IPS-15b (cell line): ENCODE data around the gene TNIK.
"Not testable (repeated sequence)": the region's sequence is repeated elsewhere in the genome, so short reads cannot be mapped to it uniquely, and the experiment has no call there.

Source experiments
- H3K27me3 ChIP-seq: one replicate; pipeline ENCODE4 v1.6.1; 2013; ENCODE audit warnings: low read length; ENCODE audit not compliant: control insufficient read depth, insufficient read depth
- H3K36me3 ChIP-seq: one replicate; pipeline ENCODE4 v1.6.1; 2013; ENCODE audit warnings: low read length; ENCODE audit not compliant: control insufficient read depth, insufficient read depth
- H3K4me1 ChIP-seq: one replicate; pipeline ENCODE4 v1.6.1; 2013; ENCODE audit warnings: mild to moderate bottlenecking, low read length; ENCODE audit not compliant: control insufficient read depth, insufficient read depth
- H3K4me3 ChIP-seq: one replicate; pipeline ENCODE4 v1.5.1; 2013; ENCODE audit warnings: low read depth, low read length
- H3K9ac ChIP-seq: one replicate; pipeline ENCODE4 v1.6.1; 2013; ENCODE audit warnings: low read depth, mild to moderate bottlenecking, low read length
- H3K9me3 ChIP-seq: one replicate; pipeline ENCODE4 v1.6.1; 2013; ENCODE audit warnings: mild to moderate bottlenecking, low read length; ENCODE audit not compliant: control insufficient read depth, insufficient read depth

Gene TNIK

GRCh38 chr3:171313702-171314101, 146.5 kb downstream of the TNIK start:
- Histone ChIP-seq H3K4me1 (peaks cover 2% of the 10 kb centered on the region), H3K36me3 (no peaks in the 10 kb centered on the region), H3K27me3 (no peaks in the 10 kb centered on the region), H3K4me3 (no peak overlapping the region), H3K9ac (no peak overlapping the region), H3K9me3 (no peaks in the 10 kb centered on the region)

GRCh38 chr3:171312741-171313140, 147.5 kb downstream of the TNIK start:
- H3K36me3 ChIP-seq, result no peaks in the 10 kb centered on the region
- H3K4me1 ChIP-seq, result peaks cover 2% of the 10 kb centered on the region
- no peaks in the 10 kb centered on the region for H3K27me3 ChIP-seq
- no peak overlapping the region for H3K9ac ChIP-seq
- H3K4me3 ChIP-seq, result no peak overlapping the region
- no peaks in the 10 kb centered on the region for H3K9me3 ChIP-seq

- no peaks in the 10 kb centered on the region for H3K9me3 ChIP-seq
- no peaks in the 10 kb centered on the region for H3K36me3 ChIP-seq
- no peak overlapping the region for H3K9ac ChIP-seq
- no peak overlapping the region for H3K4me3 ChIP-seq
- peaks cover 2% of the 10 kb centered on the region for H3K4me1 ChIP-seq
- no peaks in the 10 kb centered on the region for H3K27me3 ChIP-seq
These were observed 148.4 kb downstream of the TNIK start for GRCh38 chr3:171311784-171312183.

GRCh38 chr3:171309906-171310359, 150.3 kb downstream of the TNIK start:
- Histone ChIP-seq H3K27me3 (no peaks in the 10 kb centered on the region), H3K4me3 (no peak overlapping the region), H3K4me1 (peaks cover 2% of the 10 kb centered on the region), H3K9me3 (no peaks in the 10 kb centered on the region), H3K36me3 (no peaks in the 10 kb centered on the region), H3K9ac (no peak overlapping the region)

GRCh38 chr3:171307988-171308387, 152.2 kb downstream of the TNIK start:
- H3K9ac ChIP-seq, result no peak overlapping the region

GRCh38 chr3:171307046-171307585, 153.1 kb downstream of the TNIK start:
- Histone ChIP-seq H3K27me3 (no peaks in the 10 kb centered on the region), H3K9me3 (no peaks in the 10 kb centered on the region), H3K36me3 (no peaks in the 10 kb centered on the region), H3K9ac (no peak overlapping the region), H3K4me3 (no peak overlapping the region), H3K4me1 (no peaks in the 10 kb centered on the region)

More at GRCh38 chr3:171307988-171308387, 152.2 kb downstream of the TNIK start:
- no peaks in the 10 kb centered on the region for H3K36me3 ChIP-seq
- no peak overlapping the region for H3K4me3 ChIP-seq
- no peaks in the 10 kb centered on the region for H3K27me3 ChIP-seq
- no peaks in the 10 kb centered on the region for H3K9me3 ChIP-seq
- peaks cover 2% of the 10 kb centered on the region for H3K4me1 ChIP-seq

GRCh38 chr3:171306631-171307030, 153.6 kb downstream of the TNIK start:
- Histone ChIP-seq H3K36me3 (no peaks in the 10 kb centered on the region), H3K9me3 (no peaks in the 10 kb centered on the region), H3K4me3 (no peak overlapping the region), H3K4me1 (no peaks in the 10 kb centered on the region), H3K27me3 (no peaks in the 10 kb centered on the region), H3K9ac (no peak overlapping the region)

- not testable (repeated sequence) for H3K36me3 ChIP-seq, H3K27me3 ChIP-seq, H3K4me1 ChIP-seq, H3K9ac ChIP-seq, H3K9me3 ChIP-seq, H3K4me3 ChIP-seq
These were observed 154.4 kb downstream of the TNIK start for GRCh38 chr3:171305823-171306222.

- not testable (repeated sequence) for H3K4me1 ChIP-seq, H3K4me3 ChIP-seq, H3K9ac ChIP-seq, H3K9me3 ChIP-seq, H3K36me3 ChIP-seq, H3K27me3 ChIP-seq
These were observed 155.7 kb downstream of the TNIK start for GRCh38 chr3:171304498-171304897.

- H3K9me3 ChIP-seq, H3K9ac ChIP-seq, H3K4me1 ChIP-seq, H3K27me3 ChIP-seq, H3K4me3 ChIP-seq, H3K36me3 ChIP-seq: not testable (repeated sequence)
These were observed 156.2 kb downstream of the TNIK start for GRCh38 chr3:171304017-171304416.

GRCh38 chr3:171301998-171302397, 158.2 kb downstream of the TNIK start:
- no peaks in the 10 kb centered on the region for H3K4me1 ChIP-seq
- no peaks in the 10 kb centered on the region for H3K36me3 ChIP-seq
- H3K9me3 ChIP-seq, result no peaks in the 10 kb centered on the region
- H3K4me3 ChIP-seq, result no peak overlapping the region
- H3K9ac ChIP-seq, result no peak overlapping the region
- no peaks in the 10 kb centered on the region for H3K27me3 ChIP-seq

GRCh38 chr3:171301002-171301401, 159.2 kb downstream of the TNIK start:
- Histone ChIP-seq H3K9me3 (no peaks in the 10 kb centered on the region), H3K9ac (no peak overlapping the region), H3K27me3 (no peaks in the 10 kb centered on the region), H3K4me3 (no peak overlapping the region), H3K36me3 (no peaks in the 10 kb centered on the region), H3K4me1 (no peaks in the 10 kb centered on the region)
